HK-2 (cell line): Measurements from ENCODE around the gene ADIPOR2.

Experiments
- DNase-seq: peaks from one replicate; pipeline ENCODE4 v3.0.0-alpha.2; 2018; ENCODE audit not compliant: unreplicated experiment

ADIPOR2 gene

DNA sequence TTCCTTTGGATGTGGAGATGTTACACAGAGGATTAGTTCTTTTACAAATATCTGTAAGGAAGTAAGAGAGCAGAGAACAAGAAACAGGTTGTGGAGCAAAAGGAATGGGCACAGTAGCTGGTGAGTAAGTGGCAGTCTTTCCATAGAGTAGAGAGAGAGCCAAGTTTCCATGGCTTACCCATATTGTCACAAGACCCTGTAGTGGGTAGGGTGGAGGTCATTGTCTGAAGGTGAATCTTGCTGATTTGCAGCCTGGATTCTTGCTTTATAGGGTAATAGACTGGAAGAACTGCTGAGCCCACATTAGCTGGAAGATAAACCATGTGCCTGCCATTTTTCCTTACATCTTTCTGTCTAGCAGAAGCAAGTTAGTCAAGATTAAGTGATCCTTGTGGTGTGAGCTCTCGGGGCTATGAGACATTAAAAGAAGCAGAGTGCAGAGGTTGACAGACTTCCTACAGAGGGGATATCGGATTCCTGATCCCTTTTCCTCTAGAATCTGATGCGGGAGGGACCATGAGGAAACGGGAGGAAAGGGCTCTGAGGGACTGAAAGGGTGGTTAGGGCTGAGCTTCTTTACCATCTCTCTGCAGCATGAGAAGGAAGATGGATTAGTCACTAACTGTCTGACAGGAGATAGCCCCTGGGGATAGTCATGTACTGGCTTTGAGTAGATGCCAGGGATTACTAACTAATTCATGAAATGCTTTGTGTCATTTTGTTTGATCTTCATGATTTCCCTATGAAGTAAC lies 85.5 kb downstream of the ADIPOR2 start:
- DNase-seq, result no peak

DNA sequence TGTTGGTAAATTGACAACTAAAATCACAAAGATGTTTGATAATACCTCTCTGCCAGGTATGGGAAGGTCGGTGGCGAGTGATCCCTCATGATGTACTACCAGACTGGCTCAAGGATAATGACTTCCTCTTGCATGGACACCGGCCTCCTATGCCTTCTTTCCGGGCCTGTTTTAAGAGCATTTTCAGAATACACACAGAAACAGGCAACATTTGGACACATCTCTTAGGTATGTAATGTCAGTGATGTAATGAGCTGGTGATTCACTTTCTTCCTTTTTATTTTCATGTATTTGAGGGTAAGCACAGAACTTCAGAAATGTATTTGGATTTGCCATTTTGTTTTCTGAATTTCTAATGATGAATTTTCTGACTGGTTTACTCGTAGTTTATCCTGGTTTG lies 86.9 kb downstream of the ADIPOR2 start:
- DNase-seq, result no peak

DNA sequence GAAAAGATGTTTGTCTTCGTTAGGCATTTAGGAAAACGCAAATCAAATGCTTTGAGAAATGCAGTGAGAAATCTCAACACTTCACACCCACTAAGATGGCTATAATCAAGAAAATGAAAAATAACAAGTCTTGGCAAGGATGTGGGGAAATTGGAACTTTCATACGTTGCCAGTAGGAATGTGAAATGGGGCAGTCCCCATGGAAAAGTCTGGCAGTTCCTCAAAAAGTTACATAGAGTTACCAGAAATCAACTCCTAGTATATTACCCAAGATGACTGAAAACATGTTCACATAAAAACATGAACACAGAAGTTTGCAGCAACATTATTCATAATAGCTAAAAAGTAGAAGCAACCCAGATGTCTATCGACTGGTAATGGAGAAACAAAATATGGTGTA lies 88.0 kb downstream of the ADIPOR2 start:
- DNase-seq, result no peak

DNA sequence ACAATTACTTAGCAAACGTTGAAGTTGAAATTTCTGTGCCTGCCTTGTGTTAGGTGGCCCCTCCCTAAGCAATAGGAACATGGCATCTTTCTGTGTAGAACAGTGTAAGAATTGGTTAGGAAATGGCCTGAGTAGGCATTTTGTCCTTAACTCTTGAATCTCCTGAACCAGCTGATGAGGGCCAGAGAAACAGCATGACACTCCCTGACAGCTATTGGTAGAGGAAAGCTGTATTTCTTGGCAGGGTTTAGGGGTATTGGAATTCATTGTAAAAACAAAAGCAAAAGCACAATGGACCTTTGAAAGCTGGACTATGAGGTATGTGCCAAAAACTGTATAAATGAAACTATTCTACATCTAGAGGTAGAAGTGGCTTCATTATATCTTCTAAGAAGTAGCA lies 88.9 kb downstream of the ADIPOR2 start:
- DNase-seq, result no peak

DNA sequence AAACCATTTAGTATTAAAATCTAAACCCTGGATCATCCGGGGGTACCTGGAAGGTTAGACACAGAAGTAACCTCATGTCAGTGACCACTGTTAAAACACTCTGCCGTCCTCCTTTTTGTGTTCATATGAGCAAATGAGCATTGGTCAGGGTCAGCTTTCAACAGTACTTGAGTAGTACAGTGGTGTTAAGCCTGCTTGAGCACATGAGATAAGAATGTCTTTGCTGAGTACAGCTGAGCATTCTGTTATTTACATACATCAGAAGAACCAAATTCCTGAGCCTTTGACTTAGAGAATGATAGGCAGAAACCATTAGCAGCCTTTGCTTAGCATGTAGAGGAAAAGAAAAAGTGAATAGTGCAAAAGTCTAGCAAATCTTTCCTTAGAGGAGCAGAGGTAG lies 90.9 kb downstream of the ADIPOR2 start:
- no peak for DNase-seq

DNA sequence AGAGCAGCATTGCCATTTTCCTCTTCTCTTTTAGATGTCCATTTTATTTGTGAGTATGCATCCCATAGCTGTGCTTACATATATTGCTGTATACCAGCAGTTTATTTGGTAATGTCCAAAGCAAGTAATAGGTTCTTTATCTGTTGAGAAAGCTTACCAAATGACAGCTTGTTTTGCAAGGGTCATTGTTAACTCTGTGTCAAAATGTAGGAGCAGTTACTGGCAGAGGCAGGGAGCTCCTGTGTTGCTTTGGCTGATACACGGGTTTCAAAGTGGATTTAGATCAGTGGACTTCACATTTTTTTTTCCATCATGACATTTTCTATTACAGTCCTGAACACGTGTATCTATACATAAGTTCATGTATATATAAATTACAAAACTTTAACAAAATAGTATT lies 91.3 kb downstream of the ADIPOR2 start:
- no peak for DNase-seq

DNA sequence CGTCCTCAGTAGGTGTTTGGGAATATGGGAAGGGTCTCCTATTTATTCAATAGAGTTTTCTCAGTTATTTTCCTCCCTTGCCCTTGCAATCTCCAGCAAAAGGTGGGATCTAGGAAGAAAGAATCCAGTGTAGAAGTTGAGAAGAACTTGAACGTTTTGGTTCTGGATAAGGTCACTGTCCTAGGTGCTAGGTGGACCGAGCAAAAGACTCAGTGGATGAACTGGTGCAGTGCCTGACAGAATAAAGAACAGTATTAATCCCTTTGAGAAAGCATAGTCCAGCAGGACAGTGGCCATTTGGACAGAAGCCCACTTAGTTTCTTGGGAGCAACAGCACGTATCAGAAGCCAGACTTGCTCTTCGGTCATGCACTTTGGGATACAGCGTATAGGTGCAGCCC lies 96.8 kb downstream of the ADIPOR2 start:
- DNase-seq, result no peak

DNA sequence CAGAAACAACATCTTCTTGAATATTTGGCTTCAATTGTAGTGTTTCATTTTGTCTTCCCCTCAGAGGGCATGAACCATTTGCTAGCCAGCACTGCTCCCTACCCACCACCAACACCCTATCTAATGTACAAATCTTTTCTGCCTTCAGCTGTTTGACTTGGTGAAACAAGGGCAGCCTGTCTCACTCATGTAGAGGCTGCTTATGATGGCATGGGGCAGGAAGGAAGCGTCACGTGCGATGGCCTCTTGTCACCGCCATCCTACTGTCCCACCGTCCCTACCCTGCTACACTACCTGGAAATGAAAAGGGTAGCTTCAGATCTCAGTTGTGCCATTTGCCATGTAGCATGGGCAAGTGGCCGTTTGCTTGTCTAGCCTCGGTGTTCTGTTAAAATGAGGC lies 99.6 kb downstream of the ADIPOR2 start:
- no peak for DNase-seq

DNA sequence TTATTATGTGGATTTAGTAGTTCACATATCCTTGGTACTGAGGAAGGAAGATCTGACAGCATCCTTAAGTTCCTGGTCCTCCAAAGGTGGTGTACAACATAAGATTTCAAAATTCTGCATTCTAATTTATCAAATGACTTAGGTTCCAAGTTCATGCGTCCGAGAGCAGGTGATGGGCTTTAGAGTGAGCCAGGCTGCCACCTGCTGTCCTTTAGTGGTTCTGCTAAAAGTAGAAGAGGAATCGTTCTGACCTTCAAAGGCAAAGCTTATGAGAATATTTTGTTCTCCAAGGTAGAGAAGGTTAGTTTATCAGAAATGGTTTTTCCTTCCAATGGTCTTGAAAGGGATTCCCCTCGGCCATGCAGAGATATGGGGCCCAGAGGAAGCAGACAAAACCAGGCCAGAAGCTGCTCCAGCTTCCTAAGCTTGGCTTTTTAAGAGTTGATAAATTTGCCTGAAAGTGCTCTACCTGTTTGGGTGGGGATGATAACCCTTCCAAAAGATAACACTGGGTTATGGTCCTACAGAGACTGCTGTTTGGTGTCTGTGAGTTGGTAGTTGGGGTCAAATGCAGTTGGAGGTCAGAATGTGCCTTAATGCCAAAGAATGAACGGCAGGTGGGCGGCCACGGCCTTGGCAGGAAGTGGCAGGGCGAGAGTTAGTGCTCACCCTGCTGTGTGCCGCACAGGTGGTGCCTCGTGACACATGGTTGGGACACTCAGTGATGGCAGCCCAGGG lies 100.4 kb downstream of the ADIPOR2 start:
- peak; percentile 35 for DNase-seq

DNA sequence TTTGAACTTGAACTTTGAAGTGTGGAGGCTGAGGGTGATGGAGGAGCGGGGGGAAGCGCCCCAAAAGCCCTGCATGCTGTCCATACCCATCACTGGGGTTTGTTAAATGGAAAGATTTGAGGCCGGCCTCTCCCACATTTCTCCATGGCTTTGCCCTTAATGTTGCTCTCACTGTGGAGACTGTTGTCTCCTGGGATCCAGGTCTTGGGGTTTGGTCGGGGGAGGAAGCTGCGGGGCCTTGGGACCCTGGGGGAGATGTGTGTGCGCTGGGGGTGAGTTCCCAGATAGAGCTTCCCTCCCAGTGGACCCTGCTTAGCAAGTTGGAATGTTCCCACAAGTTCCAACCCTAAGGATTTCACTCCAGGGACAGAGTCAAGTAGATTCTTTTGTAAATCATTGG lies 101.5 kb downstream of the ADIPOR2 start:
- no peak for DNase-seq

DNA sequence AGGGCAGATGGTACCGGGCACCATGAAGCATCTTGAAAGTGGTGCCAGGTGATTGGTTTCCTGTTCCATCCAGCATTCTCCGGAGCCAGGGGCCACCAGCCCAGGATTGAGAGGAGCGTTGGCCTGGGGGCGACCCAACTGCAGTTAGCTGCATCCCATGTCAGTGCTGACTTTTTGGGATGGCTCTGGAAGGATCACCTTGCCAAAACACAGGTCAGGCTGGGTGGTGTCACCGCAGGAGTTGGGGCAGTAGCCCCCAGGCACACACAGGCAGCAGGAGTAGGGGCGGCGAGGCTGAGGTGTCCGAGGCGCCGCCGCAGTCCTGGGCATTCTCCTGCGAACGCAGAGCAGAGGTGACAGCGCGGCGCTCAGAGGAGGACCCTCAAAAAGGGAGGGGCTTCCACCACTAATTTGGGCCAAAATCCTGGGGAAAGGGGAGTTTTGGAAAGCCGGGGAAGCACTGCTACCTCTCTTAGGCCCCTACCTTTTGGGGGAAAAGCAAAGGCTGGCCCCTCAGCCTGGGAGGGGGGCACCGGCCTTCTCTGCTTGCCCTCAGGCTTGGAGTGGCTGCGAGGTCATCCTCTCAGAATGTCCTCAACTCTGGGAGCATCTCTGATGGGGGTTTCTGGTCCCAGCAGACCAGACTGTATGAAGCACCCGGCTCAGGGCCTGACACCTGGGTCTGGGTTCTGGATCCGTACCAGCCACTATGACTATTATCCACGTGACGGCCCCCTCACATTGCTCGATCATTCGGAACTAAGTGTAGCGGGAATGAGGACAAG lies 102.7 kb downstream of the ADIPOR2 start:
- DNase-seq, result no peak

DNA sequence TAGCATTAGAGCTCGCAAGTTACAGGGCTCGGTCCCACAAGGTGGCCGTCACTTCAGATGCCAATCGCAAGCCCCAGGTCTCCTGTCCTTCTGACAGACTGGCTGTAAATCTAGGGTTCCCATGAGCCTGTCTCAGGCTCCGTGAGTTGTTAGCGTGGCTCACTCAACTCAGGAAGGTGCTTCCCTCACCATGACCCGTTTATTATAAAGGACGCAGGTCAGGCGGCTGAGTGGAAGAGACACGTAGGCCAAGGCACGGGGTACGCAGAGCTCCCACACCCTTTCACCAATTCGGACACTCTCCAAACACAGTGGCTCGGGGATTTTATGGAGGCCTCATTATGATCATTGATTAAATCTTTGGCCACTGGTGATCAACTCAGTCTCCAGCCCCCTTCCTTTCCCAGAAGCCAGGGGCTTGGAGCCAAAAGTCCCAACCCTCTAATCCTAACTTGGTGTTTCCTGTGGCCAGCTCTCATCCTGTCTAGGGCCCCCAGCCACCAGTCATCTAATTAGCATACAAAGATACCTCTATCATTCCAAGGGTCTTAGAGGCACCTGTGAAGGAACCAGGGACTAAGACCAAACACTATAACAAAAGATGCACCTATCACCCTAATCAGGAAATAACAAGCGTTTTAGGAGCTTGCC lies 103.7 kb downstream of the ADIPOR2 start:
- no peak for DNase-seq

DNA sequence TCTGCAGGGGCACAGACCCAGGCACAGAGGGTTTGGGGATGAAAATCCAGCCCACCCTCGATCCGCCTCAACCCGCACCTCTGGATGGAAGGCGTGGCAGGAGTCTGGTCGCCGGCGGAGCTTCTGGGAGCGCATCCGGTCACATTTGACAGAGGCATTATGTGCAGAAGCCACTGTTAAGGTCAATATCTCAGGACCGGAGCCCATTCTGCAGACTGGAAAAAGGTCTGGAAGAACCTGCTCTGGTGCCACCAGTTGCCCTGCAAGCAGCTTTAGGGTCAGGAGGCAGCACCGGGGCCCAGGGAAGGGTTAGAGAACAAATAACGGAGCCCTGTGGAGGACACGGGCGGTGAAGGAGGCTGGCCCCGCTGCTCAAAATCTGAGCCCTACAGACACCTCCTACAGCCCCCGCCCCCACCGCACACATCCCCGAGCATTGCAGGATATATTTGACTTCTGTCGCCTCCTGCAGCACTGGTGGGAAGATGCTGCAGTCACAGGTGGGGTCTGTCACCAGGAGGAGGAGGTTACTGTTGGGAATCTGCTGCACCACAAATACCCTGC lies 104.4 kb downstream of the ADIPOR2 start:
- no peak for DNase-seq

DNA sequence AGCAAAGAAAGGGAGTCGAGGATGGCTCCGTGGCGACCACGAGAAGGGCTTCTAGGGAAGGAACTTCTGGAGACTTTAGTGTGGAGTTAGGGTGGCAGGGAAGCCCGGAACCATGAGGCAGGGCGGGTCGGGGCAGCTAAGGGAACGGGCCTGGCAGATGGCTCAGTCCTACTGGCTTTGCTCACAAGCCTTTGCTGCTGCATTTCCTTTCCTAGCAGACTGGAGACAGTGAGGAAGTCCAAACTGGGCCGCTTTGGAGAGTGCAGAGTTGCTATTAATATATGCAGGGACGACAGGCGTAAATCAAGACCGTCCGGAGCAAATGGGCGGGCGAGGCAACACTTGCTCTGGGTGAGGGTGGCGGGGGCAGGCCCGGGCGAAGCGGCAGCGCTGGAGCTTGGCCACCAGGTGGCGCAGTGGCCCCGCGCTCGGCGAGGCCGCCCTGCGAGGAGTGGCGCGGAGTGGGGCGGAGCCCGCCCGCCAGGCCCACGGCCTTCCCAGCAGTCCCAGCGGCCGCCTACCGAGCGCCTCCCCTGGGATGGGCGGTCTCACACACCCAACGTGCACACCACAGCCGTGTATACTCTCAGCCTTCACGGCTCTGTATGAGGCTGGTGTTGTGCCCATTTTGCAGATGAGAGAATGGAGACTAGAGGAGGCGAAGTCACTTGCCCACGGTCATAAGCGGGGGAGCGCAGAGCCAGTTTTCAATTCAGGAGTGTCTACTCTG lies 105.1 kb downstream of the ADIPOR2 start:
- DNase-seq, result peak; percentile 89

DNA sequence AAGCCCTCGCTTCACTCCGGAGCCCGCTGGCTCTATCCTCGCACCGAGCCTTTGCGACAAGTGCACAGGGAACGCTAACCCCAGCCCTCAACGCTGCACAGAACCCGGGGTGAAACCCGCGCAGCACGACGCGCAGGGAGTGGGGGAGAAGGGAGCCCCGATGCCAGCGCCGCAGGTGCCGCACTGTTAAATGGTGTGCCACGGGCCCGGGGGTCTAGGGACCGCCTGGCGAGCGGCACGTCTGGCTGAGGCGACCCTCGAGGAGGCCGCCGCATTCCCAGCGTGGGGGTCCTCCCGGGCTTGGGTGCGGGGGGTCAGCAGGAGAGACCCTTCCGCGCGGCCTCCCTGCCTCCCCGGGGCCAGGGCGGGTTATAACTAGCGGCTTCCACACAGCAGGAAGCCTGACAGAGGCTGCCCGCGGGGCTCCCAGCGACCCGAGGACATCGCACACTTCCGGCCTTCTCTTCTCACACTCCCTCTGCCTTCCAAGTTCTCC lies 105.7 kb downstream of the ADIPOR2 start:
- no peak for DNase-seq

DNA sequence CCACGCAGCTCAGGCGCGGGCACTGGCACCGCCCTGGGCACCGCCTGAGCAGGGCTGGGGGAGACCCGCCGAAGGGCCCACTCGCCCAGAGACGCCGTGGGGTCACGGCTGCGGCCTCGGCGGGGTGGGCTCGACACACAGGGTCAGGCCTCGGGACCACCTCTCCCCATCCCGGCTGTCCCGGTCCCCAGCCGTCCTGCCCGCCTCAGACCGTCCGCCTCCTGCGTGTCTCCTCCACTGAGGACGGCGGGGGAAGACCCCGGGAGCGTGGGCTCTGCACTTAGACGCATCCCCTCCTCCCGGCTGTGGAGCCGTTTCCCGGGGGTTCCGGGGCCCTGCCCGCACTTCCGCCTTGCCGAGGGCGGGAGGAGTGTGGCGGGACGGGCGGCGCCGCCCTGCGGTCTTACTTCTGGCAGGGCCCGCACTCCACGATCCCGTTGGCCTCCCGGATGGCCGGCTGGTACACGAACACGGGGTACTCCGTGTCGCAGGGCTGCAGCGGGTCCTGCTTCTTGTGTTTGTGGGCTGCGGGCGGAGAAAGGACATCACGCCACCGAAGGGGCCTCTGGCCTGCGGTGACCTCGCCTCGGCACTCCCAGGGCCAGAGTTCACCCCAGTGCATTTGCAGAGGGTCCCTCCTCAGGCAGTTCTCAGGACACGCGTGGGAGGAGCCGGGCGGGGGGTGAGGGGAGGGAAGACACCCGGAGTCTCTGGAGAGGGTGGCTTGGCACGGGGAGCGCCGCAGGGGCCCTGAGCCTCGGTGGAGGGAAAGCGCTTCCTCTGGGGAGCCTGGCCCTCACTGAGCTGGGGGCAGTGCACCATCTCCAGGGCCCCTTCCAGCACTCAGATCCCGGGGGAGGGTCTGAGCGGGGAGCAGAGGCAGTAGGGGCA lies 106.4 kb downstream of the ADIPOR2 start:
- no peak for DNase-seq

DNA sequence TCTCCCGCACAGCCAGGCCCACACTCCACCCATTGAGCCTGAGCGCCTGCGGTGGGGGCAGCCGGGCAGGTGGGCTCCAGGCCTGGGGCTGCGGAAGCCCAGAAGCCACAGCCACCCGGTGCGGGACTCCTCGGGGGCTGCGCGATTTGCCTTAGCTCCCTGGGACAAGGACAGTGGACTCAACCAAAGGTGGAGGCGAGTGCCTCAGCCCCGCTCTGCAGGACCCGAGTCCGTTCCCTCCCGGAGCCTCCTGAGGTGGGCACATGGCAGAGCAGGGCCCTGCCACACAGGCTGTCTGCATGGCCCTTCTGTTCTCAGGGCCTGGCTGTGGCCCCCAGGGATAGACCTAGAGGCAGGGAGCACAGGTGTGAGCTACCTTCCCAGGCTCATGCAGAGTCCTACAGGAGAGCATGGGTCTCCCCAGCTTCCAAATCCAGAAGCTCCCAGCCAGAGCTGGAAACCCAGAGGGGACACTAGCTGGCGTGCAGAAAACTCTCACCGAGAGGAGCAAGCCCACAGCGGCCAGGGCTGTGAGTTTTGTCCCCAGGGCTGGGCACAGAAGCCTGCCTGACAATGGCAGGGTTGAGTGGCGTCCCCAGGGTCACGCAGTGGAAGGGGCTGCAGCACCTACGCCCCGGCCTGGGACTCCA lies 107.2 kb downstream of the ADIPOR2 start:
- no peak for DNase-seq

DNA sequence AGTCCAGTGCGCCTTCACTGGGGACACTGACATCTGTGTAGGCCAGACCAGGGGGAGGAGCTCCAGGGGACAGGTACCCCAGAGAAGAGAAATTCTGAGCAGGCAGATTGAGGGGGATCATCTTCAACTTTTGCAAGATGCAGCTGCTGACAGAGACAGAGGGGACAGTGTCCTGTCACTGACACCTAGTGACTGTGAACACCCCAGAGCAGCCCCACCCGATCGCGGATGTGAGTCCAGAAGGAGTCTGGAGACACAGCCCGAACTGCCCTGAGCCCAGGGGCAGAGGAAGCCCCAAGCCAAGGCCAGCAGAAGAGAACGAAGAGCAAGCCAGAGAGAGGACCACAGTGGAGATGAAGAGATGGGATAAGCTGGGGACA lies 107.8 kb downstream of the ADIPOR2 start:
- DNase-seq, result no peak

DNA sequence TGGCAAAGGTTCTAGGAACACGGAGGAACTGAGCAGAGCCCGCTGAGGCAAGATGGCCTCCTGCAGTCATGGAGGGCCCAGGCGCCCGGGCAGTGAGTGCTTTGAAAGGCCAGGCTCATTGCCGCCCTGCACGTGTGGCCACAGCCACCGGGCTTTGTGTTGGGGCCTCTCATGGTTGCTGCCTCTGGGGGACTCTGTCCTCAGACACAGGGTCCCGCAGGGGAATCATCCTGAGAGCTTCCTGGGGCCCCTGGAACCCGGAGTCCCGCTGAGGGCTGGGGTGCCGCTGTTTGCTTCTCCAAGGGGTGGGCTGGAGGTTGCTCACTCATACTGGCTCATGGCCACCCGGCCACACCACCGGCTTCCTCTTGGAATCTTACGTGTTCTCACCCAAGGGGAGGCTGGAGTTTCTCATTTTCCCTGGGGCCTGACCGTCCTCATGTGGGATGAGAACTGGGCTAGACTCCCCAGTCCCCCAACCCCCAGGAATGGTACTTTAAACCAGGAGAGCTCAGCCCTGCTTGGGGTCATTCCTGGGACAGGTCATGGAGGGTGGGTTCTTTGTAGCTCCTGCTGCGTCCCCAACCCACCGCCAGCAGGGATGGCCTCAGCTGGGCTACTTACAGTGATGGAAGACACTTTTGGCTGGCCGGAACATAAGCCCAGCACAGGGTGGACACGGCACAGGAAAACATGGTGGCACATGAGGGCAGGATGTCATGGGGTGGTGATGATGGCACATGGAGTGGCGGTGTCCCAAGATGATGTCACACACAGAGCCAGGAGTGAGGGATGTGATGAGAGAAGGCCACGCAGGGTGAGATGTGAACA lies 108.4 kb downstream of the ADIPOR2 start:
- DNase-seq, result no peak
